ENCODE results near the gene DOCK2. TPM values are rescaled to one million over a fixed set of nuclear protein-coding genes. Genes with fewer than 3 reads are reported as not detected.

DOCK2 gene
- total RNA-seq, 1 experiment from 2014 or later = 4.6 TPM

DNA sequence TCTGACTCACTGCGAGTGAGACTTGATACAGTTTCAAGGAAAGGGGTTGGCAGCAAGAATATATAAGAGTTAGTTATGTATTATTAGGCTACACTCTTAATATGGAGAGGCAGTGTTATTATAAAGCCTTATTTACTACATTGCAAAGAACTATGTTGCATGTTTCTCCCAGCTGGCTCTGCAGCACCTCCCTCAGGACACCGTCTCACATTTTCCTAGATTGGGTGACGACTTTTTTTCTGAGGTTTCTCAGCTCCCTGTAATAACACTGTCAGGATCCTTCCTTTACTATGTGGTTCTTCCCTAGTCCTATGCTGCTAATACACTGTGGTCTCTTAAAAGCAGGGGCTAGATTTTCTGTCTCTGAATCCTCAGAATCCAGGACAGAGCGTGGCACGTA is 189.5 kb downstream of the DOCK2 start (continued):
- TF ChIP-seq ZNF532 (CRISPR knock-in tag; IDR thresholded peaks at IDR 0.05; ENCODE audit: borderline replicate concordance) = no peak
- no peak for TF ChIP-seq FOXK1 (CRISPR knock-in tag; IDR thresholded peaks at IDR 0.05)
- TF ChIP-seq NFATC4 (CRISPR knock-in tag; IDR thresholded peaks at IDR 0.05) = no peak
- no peak for TF ChIP-seq OVOL2 (CRISPR knock-in tag; IDR thresholded peaks at IDR 0.05; ENCODE audit: borderline replicate concordance)
- no peak for TF ChIP-seq MAX (CRISPR knock-in tag; IDR thresholded peaks at IDR 0.05)
- no peak for TF ChIP-seq ESRRA (CRISPR knock-in tag; IDR thresholded peaks at IDR 0.05; ENCODE audit: borderline replicate concordance)
- TF ChIP-seq AFF4 (CRISPR knock-in tag; IDR thresholded peaks at IDR 0.05; ENCODE audit: borderline replicate concordance) = no peak

DNA sequence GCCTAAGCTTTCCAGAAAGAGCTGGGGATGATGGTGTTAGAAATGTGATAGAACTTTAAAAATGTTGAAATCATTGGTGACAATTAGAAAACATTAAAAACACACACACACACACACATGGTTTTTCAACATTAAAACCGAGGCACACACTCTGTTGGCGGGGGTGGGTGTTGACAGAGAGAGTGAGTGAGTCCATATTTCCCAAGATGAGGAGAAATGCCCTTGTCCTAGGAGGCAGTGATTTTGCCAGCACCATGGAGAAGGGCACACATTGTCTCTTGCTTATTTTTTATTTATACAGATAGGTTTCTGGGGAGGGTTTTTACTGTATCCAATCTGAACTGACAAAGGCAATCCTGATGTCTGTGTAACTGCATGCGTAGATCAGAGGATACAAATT is 190.7 kb downstream of the DOCK2 start:
- H3K4me3 Mint-ChIP-seq = no peak overlapping the region
- ChIA-PET POLR2A (no interaction called here), CTCF (interaction anchor here (1.5 to 1.8 kb wide), 7 partner anchors 19 to 243 kb away, joined by 5 to 18 read pairs (median 8); partner anchors contain the start of gene INSYN2B)
- ATAC-seq = no peak
- peaks cover 7% of the 10 kb centered on the region for H3K4me1 Mint-ChIP-seq
- H3K9me3 Mint-ChIP-seq = peaks cover 8% of the 10 kb centered on the region; the same call in 1 of the 2 replicates
- no peak overlapping the region for H3K27ac Mint-ChIP-seq
- no peak for DNase-seq (ENCODE audit: low spot score)
- TF ChIP-seq ZBTB43 (CRISPR knock-in tag; IDR thresholded peaks at IDR 0.05) = no peak
- TF ChIP-seq PRRX2 (CRISPR knock-in tag; IDR thresholded peaks at IDR 0.05) = no peak
- TF ChIP-seq OVOL2 (CRISPR knock-in tag; IDR thresholded peaks at IDR 0.05; ENCODE audit: borderline replicate concordance) = no peak
- no peak for TF ChIP-seq NR2C2 (CRISPR knock-in tag; IDR thresholded peaks at IDR 0.05)
- no peak for TF ChIP-seq CTCF (IDR thresholded peaks at IDR 0.05)
- TF ChIP-seq FOXK1 (CRISPR knock-in tag; IDR thresholded peaks at IDR 0.05) = no peak
- no peak for TF ChIP-seq EMX1 (CRISPR knock-in tag; IDR thresholded peaks at IDR 0.05)
- no peak for TF ChIP-seq ZNF121 (CRISPR knock-in tag; IDR thresholded peaks at IDR 0.05)
- TF ChIP-seq ZNF671 (CRISPR knock-in tag; IDR thresholded peaks at IDR 0.05) = no peak
- TF ChIP-seq CDX4 (CRISPR knock-in tag; IDR thresholded peaks at IDR 0.05; ENCODE audit: borderline replicate concordance) = no peak
- H3K27me3 Mint-ChIP-seq (ENCODE audit: low read depth) = no peaks in the 10 kb centered on the region
- H3K36me3 Mint-ChIP-seq = no peaks in the 10 kb centered on the region

All from WTC11 (cell line).